ENCODE data around the gene NRSN2. TPM values are rescaled to one million over a fixed set of nuclear protein-coding genes. Genes with fewer than 3 reads are reported as not detected.
"Not testable (repeated sequence)": the region's sequence is repeated elsewhere in the genome, so short reads cannot be mapped to it uniquely, and the experiment has no call there.

Gene NRSN2
- total RNA-seq, 2 experiments from 2014 or later, result 2.9 to 5.0 TPM

DNA sequence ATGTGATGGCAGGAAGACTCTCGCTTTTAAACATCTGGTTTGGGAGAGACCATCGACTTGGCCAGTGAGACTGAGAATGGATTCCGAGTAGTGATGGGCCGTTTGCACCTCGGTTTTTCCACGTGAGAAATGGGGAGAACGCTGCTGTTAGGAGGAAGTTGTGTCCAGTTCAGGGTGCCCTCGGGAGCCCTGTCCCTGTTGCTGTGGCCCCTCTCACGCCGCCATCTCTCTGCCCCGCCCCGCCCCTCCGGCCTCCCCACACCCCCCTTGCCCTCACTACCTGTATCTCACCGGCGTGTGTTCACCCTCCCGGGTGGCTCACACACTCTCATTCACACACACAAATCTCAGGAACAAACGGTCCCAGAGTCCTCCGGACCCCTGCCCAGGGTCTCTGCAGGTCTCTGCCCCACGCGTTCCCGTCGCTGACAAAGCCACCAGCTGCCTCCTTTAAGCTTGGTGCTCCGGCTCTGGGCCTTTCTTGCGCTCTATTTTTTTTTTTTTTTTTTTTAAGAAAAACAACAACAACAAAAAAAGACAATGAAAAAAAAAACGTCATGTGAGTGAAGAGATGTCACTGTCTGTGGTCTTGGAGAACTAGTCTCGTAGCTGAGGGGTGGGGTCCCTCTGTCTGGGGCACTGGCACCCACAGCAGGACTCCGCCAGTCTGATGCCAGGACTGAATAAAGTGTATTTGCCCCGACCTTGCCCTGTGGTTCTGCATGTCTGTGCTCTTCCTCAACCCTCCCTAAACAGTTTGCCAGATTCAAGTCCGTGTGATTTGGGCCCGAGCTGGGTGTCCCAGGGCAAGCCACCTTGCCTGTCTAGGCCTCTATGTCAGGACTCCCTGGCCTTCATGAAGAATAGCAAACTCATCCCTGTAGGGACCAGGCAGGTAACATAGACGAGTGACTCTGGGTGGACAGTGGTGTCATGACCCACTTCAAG, 18.6 kb upstream of the NRSN2 start:
- CTCF ChIA-PET, result interaction anchor here (1.3 to 3.9 kb wide), 3 partner anchors 13 to 62 kb away, joined by 3 to 43 read pairs (median 5); no protein-coding TSS in a partner anchor
- no peaks in the 10 kb centered on the region for H3K27me3 Mint-ChIP-seq
- no peaks in the 10 kb centered on the region for H3K36me3 Mint-ChIP-seq
- ATAC-seq, result no peak
- no peaks in the 10 kb centered on the region for H3K9me3 Mint-ChIP-seq (ENCODE audit: low read depth)
- no peak overlapping the region for H3K27ac Mint-ChIP-seq
- H3K4me1 Mint-ChIP-seq, result peaks cover 24% of the 10 kb centered on the region
- peak overlapping the region; percentile 71 for H3K4me3 Mint-ChIP-seq
- no peak for DNase-seq

DNA sequence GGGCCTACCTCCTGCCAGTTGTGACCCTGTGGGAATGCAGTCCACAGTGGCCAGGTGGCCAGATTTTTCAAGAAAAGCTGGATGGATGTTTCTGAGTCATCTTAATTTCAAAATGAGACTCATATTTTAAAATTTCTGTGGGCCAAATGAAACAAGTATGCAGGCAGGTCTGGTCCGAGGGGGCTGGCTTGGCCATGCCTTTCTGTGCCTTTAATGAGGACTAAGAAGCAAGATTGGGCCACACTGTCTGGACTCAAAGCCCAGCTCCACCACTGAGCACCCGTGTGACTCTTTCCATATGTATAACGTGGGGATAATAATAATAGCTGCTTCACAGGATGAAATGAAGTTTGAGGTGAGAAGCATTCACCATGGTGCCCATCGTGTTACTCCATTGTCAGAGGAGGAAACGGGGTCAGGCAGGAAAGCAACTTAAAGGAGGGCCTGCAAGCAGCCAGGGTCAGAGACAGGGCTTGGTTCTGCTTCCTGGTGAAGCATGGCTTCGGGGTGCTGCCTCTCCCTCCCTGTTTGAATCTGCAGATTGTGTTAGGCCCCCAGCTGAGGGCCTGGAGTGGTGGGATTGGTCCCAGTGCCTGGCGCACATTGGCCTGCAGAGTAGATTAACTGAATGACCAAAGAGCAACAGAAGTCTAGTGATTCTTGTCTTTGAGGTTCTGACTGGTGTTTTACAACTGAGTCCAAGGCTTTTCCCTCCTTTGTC, 17.8 kb upstream of the NRSN2 start:
- Mint-ChIP-seq H3K27ac (no peak overlapping the region), H3K27me3 (no peaks in the 10 kb centered on the region), H3K36me3 (no peaks in the 10 kb centered on the region), H3K4me3 (no peak overlapping the region), H3K9me3 (ENCODE audit: low read depth) (no peaks in the 10 kb centered on the region), H3K4me1 (peaks cover 21% of the 10 kb centered on the region)
- ATAC-seq (no peak), DNase-seq (no peak)
- CTCF ChIA-PET, result interaction anchor here (1.3 to 3.9 kb wide), 6 partner anchors 12 to 63 kb away, joined by 3 to 43 read pairs (median 6); no protein-coding TSS in a partner anchor

DNA sequence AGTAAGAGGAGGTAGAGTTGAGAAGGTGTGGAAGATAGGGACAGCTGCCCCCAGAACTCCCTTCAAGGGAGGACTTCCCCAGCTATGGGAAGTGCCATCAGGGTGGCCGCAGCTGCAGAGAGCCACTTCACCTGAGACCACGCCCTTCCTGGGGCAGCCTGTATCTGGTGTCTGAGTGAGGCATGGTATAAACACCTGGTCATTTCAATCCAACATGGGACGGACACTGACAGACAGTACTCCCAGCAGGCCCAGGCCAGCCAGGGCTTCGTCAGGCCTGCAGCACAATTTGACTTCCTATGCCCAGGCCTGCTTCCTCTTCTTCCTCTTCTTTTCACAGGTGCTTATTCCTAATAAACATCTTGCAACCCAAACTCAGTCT, 17.1 kb upstream of the NRSN2 start:
- no peak overlapping the region for H3K4me3 Mint-ChIP-seq

DNA sequence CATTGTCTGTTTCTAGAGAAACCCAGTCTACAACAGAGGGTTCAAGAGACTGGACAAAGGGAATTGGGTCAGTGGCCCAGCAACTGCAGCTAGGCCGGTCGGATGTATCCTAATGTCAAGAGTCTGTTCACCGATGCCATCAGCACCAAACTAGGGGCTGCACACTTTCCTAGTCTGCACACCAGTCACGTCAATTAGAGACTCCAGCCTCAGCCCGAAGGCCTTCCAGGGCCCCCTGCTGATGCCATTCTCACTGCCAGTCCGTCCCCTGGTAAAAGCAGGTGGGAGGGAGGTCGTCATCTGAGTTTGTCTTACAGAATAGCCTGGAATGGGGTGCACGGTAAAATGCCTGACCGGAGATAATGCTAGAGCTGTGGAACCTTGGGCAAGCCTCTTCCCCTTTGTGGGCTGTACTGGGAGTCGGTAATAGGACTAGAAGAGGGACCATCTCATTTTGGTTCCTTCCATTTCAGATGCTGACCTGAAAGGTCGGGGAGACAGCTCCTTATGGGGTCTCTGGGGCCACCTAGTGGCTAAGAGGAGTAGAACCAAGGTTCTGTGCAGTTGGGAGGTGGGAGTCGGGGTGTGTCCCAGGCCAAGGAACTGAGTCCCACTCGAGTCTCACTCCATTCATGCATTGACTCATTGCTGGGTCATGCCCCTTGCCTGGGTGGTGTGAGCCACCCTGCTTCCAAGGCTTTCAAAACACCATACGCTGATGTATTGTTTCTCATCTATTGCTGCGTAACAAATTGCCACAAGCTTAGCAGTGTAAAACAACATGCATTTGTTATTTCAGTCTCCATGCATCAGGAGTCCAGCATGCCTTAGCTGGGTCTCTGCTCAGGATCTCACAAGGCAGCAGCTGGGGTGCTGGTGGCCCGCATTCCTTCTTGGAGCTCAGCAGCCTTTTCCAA, 16.4 kb upstream of the NRSN2 start:
- Mint-ChIP-seq H3K36me3 (no peaks in the 10 kb centered on the region), H3K27me3 (no peaks in the 10 kb centered on the region), H3K4me3 (no peak overlapping the region), H3K27ac (no peak overlapping the region), H3K9me3 (ENCODE audit: low read depth) (no peaks in the 10 kb centered on the region), H3K4me1 (peaks cover 21% of the 10 kb centered on the region)
- peak; percentile 48 for ATAC-seq
- peak; percentile 75 for DNase-seq
- CTCF ChIA-PET, result interaction anchor here (0.5 to 3.9 kb wide), 34 partner anchors 9 to 970 kb away, joined by 3 to 43 read pairs (median 4); partner anchors contain the start of genes DEFB129 and ZCCHC3

More for the DNA sequence above, 17.1 kb upstream of the NRSN2 start:
- peaks cover 21% of the 10 kb centered on the region for H3K4me1 Mint-ChIP-seq
- CTCF ChIA-PET, result interaction anchor here (0.6 to 3.9 kb wide), 17 partner anchors 9 to 123 kb away, joined by 3 to 43 read pairs (median 7); partner anchors contain the start of genes DEFB129 and ZCCHC3
- no peak for DNase-seq
- no peak for ATAC-seq
- no peaks in the 10 kb centered on the region for H3K36me3 Mint-ChIP-seq
- no peaks in the 10 kb centered on the region for H3K9me3 Mint-ChIP-seq (ENCODE audit: low read depth)
- H3K27ac Mint-ChIP-seq, result no peak overlapping the region
- H3K27me3 Mint-ChIP-seq, result no peaks in the 10 kb centered on the region

DNA sequence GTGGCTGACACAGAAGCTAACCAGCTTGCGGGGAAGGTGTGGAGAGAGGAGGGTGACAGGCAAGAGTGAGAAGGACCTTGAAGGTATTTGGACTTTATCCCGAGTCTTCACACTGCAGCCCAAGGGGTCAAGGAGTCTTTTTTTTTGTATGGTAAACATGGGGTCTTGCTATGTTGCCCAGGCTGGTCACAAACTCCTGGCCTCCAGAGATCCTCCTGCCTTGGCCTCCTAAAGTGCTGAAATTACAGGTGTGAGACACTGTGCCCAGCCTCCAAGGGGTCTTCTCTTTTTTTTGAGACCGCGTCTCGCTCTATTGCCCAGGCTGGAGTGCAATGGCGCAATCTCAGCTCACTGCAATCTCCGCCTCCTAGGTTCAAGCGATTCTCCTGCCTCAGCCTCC, 12.3 kb upstream of the NRSN2 start:
- Mint-ChIP-seq H3K36me3 (no peaks in the 10 kb centered on the region), H3K27me3 (no peaks in the 10 kb centered on the region), H3K27ac (no peak overlapping the region), H3K9me3 (ENCODE audit: low read depth) (no peaks in the 10 kb centered on the region), H3K4me1 (peaks cover 9% of the 10 kb centered on the region), H3K4me3 (no peak overlapping the region)
- DNase-seq (no peak), ATAC-seq (no peak)
- CTCF ChIA-PET, result interaction anchor here (1.6 kb wide), 1 partner anchor 11 kb away, joined by 3 read pairs; no protein-coding TSS in a partner anchor

DNA sequence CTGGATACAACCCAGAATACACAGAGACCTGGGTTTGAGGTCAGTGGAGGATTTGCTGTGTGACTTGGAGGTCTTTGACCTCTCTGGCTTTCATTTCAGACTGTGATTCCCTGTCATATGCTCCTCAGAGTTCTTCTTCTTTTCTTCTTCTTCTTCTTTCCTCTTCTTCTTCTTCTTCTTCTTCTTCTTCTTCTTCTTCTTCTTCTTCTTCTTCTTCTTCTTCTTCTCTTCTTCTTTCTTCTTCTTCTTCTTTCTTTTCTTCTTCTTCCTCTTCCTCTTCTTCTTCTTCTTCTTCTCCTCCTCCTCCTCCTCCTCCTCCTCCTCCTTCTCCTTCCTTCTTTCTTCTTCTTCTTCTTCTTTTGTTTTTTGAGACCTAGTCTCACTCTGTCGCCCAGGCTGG, 10.9 kb upstream of the NRSN2 start:
- H3K36me3 Mint-ChIP-seq; H3K9me3 Mint-ChIP-seq (ENCODE audit: low read depth); CTCF ChIA-PET; H3K4me3 Mint-ChIP-seq; ATAC-seq; DNase-seq; H3K27ac Mint-ChIP-seq; H3K4me1 Mint-ChIP-seq; H3K27me3 Mint-ChIP-seq: not testable (repeated sequence)

DNA sequence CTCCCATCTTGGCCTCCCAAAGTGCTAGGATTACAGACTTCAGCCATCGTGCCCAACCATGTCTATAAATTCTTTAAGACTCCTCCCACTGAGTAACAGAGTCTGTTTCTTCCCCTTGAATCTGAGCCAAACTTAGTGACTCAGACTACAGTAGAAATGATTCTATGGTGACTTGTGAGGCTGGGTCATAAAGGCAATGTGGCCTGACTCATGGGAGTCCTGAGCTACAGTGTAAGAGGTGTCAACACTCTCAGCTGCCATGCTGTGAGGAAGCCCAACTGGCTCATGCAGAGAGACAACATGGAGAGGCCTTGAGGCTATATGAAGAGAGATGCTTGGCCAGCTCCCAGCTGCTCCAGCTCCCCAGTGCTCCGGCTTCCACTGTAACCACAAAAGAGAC, 5.2 kb upstream of the NRSN2 start:
- H3K9me3 Mint-ChIP-seq (ENCODE audit: low read depth), result no peaks in the 10 kb centered on the region
- peaks cover 9% of the 10 kb centered on the region for H3K4me1 Mint-ChIP-seq
- DNase-seq, result no peak
- H3K36me3 Mint-ChIP-seq, result peaks cover 3% of the 10 kb centered on the region
- ATAC-seq, result peak; percentile 51
- no peak overlapping the region for H3K4me3 Mint-ChIP-seq
- H3K27ac Mint-ChIP-seq, result no peak overlapping the region
- H3K27me3 Mint-ChIP-seq, result peaks cover 5% of the 10 kb centered on the region
- CTCF ChIA-PET, result interaction anchor here (1.2 to 2.4 kb wide), 3 partner anchors 11 to 13 kb away, joined by 5 to 11 read pairs (median 5); no protein-coding TSS in a partner anchor

DNA sequence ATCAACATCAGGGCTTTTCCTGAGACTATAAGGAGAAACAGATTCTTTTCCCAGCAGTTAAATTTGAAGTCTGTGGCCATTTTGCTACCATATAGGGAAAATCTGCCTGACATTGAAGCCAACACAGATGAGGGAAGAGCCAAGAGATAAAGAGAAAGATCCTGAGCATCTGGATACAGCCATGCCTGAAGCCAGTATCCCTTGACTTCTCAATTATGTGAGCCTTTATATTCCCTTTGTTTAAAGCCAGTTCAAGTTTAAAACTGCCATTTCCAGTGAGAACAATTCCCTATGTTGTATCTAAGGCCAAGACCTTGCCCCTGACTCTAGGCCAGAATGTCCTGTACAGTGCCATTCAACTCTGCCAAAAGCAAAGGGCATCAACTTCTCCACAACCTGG, 3.8 kb upstream of the NRSN2 start:
- DNase-seq, result no peak
- Mint-ChIP-seq H3K27ac (no peak overlapping the region), H3K4me3 (no peak overlapping the region), H3K36me3 (peaks cover 3% of the 10 kb centered on the region), H3K9me3 (ENCODE audit: low read depth) (no peaks in the 10 kb centered on the region), H3K4me1 (peaks cover 10% of the 10 kb centered on the region), H3K27me3 (peaks cover 5% of the 10 kb centered on the region)
- no peak for ATAC-seq
- CTCF ChIA-PET, result interaction anchor here (2.4 kb wide), 1 partner anchor 12 kb away, joined by 11 read pairs; no protein-coding TSS in a partner anchor

DNA sequence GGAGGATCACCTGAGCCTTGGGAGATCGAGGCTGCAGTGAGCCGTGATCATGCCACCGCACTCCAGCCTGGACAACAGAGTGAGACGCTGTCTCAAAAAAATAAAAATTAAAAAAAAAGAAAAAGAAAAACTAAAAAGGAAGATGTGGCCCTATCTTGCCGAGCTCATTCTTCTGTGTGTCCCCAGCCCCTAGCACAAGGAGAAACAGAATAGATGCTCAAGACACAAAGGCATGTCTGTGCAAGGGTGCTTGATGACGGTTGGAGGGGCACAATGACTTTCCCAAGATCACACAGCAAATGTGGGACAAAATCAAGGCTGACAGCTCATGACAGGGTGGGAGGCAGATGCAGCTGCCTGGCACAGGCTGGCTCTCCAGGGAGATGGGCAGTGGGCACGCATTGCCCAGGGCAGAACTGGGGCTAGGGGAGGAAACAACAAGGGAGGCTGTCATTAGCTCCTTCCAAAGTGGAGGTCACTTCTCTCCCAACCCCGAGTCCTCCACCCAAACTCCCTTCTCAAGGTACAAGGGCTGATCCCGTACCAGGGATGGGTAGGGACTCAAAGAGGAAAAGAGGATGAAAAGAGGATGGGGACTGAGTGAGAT, 775 bp upstream of the NRSN2 start:
- Mint-ChIP-seq H3K9me3 (ENCODE audit: low read depth) (no peaks in the 10 kb centered on the region), H3K27ac (peak overlapping the region; percentile 47), H3K27me3 (peaks cover 5% of the 10 kb centered on the region), H3K4me3 (peak overlapping the region; percentile 51), H3K36me3 (peaks cover 3% of the 10 kb centered on the region), H3K4me1 (peaks cover 15% of the 10 kb centered on the region)
- CTCF ChIA-PET, result interaction anchor here (1.0 to 1.6 kb wide), 5 partner anchors 9 to 321 kb away, joined by 3 to 4 read pairs (median 3); no protein-coding TSS in a partner anchor
- DNase-seq (no peak), ATAC-seq (no peak)

DNA sequence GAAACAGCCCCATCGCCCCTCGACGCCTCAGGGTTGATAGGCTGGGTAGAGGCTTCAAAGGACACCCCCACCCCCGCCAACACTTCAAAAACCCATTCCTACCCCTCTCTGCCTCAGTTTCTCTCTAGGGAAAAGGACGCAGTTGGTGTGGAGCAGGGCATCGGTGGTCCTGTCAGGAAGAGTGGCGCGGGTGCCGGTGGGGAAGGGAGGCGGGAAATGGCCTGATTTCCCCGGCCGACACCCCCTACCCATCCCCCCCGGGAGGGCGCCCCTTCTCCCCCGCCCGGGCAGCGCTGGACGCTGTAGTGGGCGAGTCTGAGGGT, 367 bp downstream of the NRSN2 start:
- DNase-seq (no peak), ATAC-seq (no peak)
- Mint-ChIP-seq H3K27me3 (peaks cover 5% of the 10 kb centered on the region), H3K9me3 (ENCODE audit: low read depth) (no peaks in the 10 kb centered on the region), H3K36me3 (peaks cover 3% of the 10 kb centered on the region), H3K27ac (no peak overlapping the region), H3K4me1 (peaks cover 20% of the 10 kb centered on the region), H3K4me3 (peak overlapping the region; percentile 89)
- CTCF ChIA-PET, result interaction anchor here (1.0 to 1.6 kb wide), 4 partner anchors 8 to 81 kb away, joined by 3 to 4 read pairs (median 4); no protein-coding TSS in a partner anchor

DNA sequence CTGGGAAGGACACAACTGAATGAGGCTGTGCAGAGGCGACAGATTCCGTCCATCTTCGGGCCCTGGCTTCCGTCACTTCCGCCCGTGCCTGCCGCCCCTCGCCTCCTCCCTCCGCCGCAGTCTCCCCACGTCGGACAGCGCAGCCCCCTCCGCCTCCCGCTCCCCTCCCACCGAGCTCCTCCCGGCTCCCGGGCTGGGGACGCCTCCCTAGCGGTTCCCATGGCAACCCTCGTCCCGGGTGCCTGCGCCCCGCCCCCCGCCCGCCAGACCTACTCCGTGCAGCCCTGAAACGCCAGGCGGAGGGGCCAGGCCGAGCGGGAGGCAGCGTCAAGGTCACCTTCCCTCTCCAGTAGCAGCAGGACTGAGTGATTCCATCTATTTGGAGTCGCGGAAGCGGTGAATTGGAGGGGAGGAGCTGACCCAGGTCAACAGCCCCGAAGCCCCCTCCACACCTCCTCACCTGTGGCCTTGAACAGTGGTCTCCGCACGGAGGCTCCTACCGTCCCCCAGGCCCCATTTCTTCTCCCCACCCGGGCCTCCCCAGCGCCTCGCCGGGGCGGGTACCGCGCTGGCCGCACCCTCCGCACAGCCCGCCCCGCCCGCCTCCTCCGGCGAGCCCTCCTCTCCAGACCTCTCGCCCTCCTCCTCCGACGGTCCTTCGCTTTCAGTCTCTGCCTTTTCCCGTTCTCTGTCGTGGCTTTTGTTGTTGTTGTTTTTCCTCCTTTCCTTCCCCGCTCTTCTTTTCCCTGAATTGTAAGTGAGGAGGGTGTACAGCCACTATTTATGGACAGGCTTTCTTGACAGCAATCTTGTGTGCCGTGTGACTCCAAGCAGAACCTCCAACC, 951 bp downstream of the NRSN2 start:
- ATAC-seq (peak; percentile 91), DNase-seq (peak; percentile 78)
- peak overlapping the region; percentile 79 for H3K27ac Mint-ChIP-seq
- CTCF ChIA-PET, result interaction anchor here (1.0 to 1.6 kb wide), 5 partner anchors 7 to 149 kb away, joined by 3 to 4 read pairs (median 4); no protein-coding TSS in a partner anchor
- H3K27me3 Mint-ChIP-seq, result peaks cover 5% of the 10 kb centered on the region
- H3K4me1 Mint-ChIP-seq, result peaks cover 20% of the 10 kb centered on the region
- H3K4me3 Mint-ChIP-seq, result peak overlapping the region; percentile 89
- no peaks in the 10 kb centered on the region for H3K9me3 Mint-ChIP-seq (ENCODE audit: low read depth)
- H3K36me3 Mint-ChIP-seq, result peaks cover 3% of the 10 kb centered on the region
